Astrocyte (in vitro differentiated cells and primary cell): ENCODE results near the gene PPP2R5C.

Source experiments
- CTCF ChIP-seq: IDR thresholded peaks from 2 replicates; pipeline ENCODE4 v1.5.1; 2011; ENCODE audit warnings: low read depth, mild to moderate bottlenecking, inconsistent platforms, low read length, moderate library complexity; ENCODE audit not compliant: insufficient read depth
- EZH2 ChIP-seq: IDR thresholded peaks from 2 replicates; pipeline ENCODE4 v1.6.1; 2012; ENCODE audit warnings: mild to moderate bottlenecking, low read length, inconsistent platforms; ENCODE audit not compliant: insufficient read depth

- TF ChIP-seq CTCF, result no peak
- no peak for TF ChIP-seq EZH2
Observed at GRCh38 chr14:101762530-101763101, 1.1 kb downstream of the PPP2R5C start.
